H1 (cell line): ENCODE results near the gene CHTF18. TPM values are rescaled to one million over a fixed set of nuclear protein-coding genes. Genes with fewer than 3 reads are reported as not detected.

Source experiments
- CTCF ChIA-PET: fragments of 300-600 bp; sonication (Branson Sonifier 250); formaldehyde crosslinking; loops from one replicate; lab custom pipeline; 2021; ENCODE audit not compliant: partially characterized antibody; lab: Charles Lee
- POLR2A ChIA-PET: fragments of 300-600 bp; sonication (Branson Sonifier 250); formaldehyde crosslinking; loops from one replicate; lab custom pipeline; 2021; ENCODE audit warnings: inconsistent platforms; ENCODE audit not compliant: partially characterized antibody; lab: Charles Lee
- DNase-seq, 2 experiments: peaks; one replicate each; pipeline versions ENCODE4 v3.0.0 to v3.0.0-alpha.2; 2010 to 2022; ENCODE audit warnings: low spot score in 2 of 2, low read depth in 1 of 2, mixed read lengths in 1 of 2
- FAIRE-seq: peaks from 2 replicates; lab custom pipeline; 2011; peaks lifted over from hg19 to GRCh38; lab: Jason Lieb, UNC
- H2AFZ ChIP-seq: 2 replicates; pipeline ENCODE4 v1.8.1; 2012; ENCODE audit warnings: low read length, inconsistent platforms
- H2AK5ac ChIP-seq: 2 replicates; pipeline ENCODE4 v1.6.1; 2013; ENCODE audit warnings: low read depth, low read length
- H2BK120ac ChIP-seq: replicated peaks from 2 replicates; pipeline ENCODE3; 2013; ENCODE audit warnings: low read depth, low read length, inconsistent platforms
- H2BK12ac ChIP-seq: 2 replicates; pipeline ENCODE4 v1.6.1; 2013; ENCODE audit warnings: low read depth, low read length
- H2BK15ac ChIP-seq: 2 replicates; pipeline ENCODE4 v1.6.1; 2013; ENCODE audit warnings: low read length
- H2BK20ac ChIP-seq: 2 replicates; pipeline ENCODE4 v1.6.1; 2013; ENCODE audit warnings: low read length
- H2BK5ac ChIP-seq: 2 replicates; pipeline ENCODE4 v1.6.1; 2013; ENCODE audit warnings: low read depth, low read length
- H3K14ac ChIP-seq: 2 replicates; pipeline ENCODE4 v1.6.1; 2013; ENCODE audit warnings: inconsistent platforms; ENCODE audit not compliant: insufficient read length
- H3K18ac ChIP-seq: 2 replicates; pipeline ENCODE4 v1.6.1; 2013; ENCODE audit warnings: low read length; ENCODE audit errors: extremely low read depth
- H3K23ac ChIP-seq: 2 replicates; pipeline ENCODE4 v1.6.1; 2013; ENCODE audit warnings: inconsistent platforms; ENCODE audit not compliant: insufficient read length
- H3K23me2 ChIP-seq: 2 replicates; pipeline ENCODE4 v1.6.1; 2013; ENCODE audit warnings: low read depth, low read length
- H3K27ac ChIP-seq: 2 replicates; pipeline ENCODE4 v1.6.1; 2011; ENCODE audit warnings: low read depth, low read length, inconsistent platforms
- H3K27me3 ChIP-seq, 4 experiments: replicated peaks in 1 of 4; 1 replicate in 1 of 4; 2 replicates in 3 of 4; pipeline versions ENCODE4 v1.6.1 to v1.8.1; 2011 to 2013; ENCODE audit warnings: low read length in 3 of 4, mild to moderate bottlenecking in 3 of 4, inconsistent platforms in 2 of 4, mixed read lengths in 2 of 4, moderate library complexity in 1 of 4; ENCODE audit not compliant: control insufficient read depth in 3 of 4, insufficient read depth in 3 of 4; ENCODE audit errors: extremely low read depth in 1 of 4
- H3K36me3 ChIP-seq, 4 experiments: 2 replicates each; pipeline versions ENCODE4 v1.6.1 to v1.8.1; 2011 to 2013; ENCODE audit warnings: mild to moderate bottlenecking in 4 of 4, low read length in 3 of 4, moderate library complexity in 2 of 4, control low read depth in 1 of 4, inconsistent platforms in 1 of 4; ENCODE audit not compliant: insufficient read depth in 4 of 4, control insufficient read depth in 2 of 4
- H3K4ac ChIP-seq: replicated peaks from 2 replicates; pipeline ENCODE3; 2013; ENCODE audit warnings: low read length, low read depth, mixed read lengths, inconsistent platforms; ENCODE audit not compliant: insufficient read length
- H3K4me1 ChIP-seq, 4 experiments: replicated peaks in 1 of 4; 1 replicate in 1 of 4; 2 replicates in 3 of 4; pipeline versions ENCODE4 v1.6.1 to v1.8.1; 2011 to 2013; ENCODE audit warnings: low read length in 3 of 4, inconsistent platforms in 2 of 4, mixed read lengths in 1 of 4; ENCODE audit not compliant: insufficient read depth in 4 of 4, control insufficient read depth in 3 of 4
- H3K4me2 ChIP-seq, 2 experiments: 2 replicates each; pipeline versions ENCODE4 v1.6.1 to v1.8.1; 2011 to 2013; ENCODE audit warnings: low read depth in 2 of 2, low read length in 2 of 2, control low read depth in 1 of 2, inconsistent platforms in 1 of 2, mild to moderate bottlenecking in 1 of 2; ENCODE audit not compliant: insufficient read depth in 1 of 2
- H3K4me3 ChIP-seq, 4 experiments: fragments of 200-600, 300-600 bp in 1 of 4; sonication (generic), shearing (Covaris generic), sonication (Bioruptor Twin) in 1 of 4; 2 replicates each; pipeline versions ENCODE4 v1.5.1 to v1.8.1; 2011 to 2016; ENCODE audit warnings: low read length in 4 of 4, low read depth in 3 of 4, control low read depth in 2 of 4, inconsistent platforms in 2 of 4, mild to moderate bottlenecking in 2 of 4, mixed read lengths in 1 of 4, moderate library complexity in 1 of 4; ENCODE audit not compliant: insufficient read depth in 2 of 4; ENCODE audit errors: extremely low read depth in 1 of 4
- H3K56ac ChIP-seq: replicated peaks from 2 replicates; pipeline ENCODE3; 2013; ENCODE audit warnings: low read depth, mild to moderate bottlenecking, mixed read lengths, low read length, inconsistent platforms; ENCODE audit not compliant: insufficient read length
- H3K79me1 ChIP-seq: 2 replicates; pipeline ENCODE4 v1.6.1; 2013; ENCODE audit warnings: low read depth, low read length, control low read depth
- H3K79me2 ChIP-seq, 2 experiments: 2 replicates each; pipeline versions ENCODE4 v1.6.1 to v1.8.1; 2012 to 2013; ENCODE audit warnings: low read length in 2 of 2, mild to moderate bottlenecking in 2 of 2, inconsistent platforms in 1 of 2; ENCODE audit not compliant: insufficient read depth in 2 of 2, control insufficient read depth in 1 of 2
- H3K9ac ChIP-seq, 4 experiments: replicated peaks in 1 of 4; 1 replicate in 1 of 4; 2 replicates in 3 of 4; pipeline versions ENCODE4 v1.6.1 to v1.8.1; 2011 to 2013; ENCODE audit warnings: low read depth in 3 of 4, low read length in 3 of 4, control low read depth in 2 of 4, mild to moderate bottlenecking in 2 of 4, moderate library complexity in 2 of 4, inconsistent platforms in 1 of 4; ENCODE audit errors: extremely low read depth in 1 of 4
- H3K9me3 ChIP-seq, 2 experiments: 2 replicates each; pipeline versions ENCODE4 v1.6.1 to v1.8.1; 2012 to 2013; ENCODE audit warnings: mild to moderate bottlenecking in 2 of 2, moderate library complexity in 2 of 2, control low read depth in 1 of 2, inconsistent platforms in 1 of 2, low read depth in 1 of 2, low read length in 1 of 2, mixed read lengths in 1 of 2; ENCODE audit not compliant: insufficient read depth in 2 of 2
- H4K20me1 ChIP-seq, 2 experiments: replicated peaks in 1 of 2; 2 replicates each; pipeline versions ENCODE3 to v1.8.1; 2011 to 2013; ENCODE audit warnings: inconsistent platforms in 2 of 2, low read length in 2 of 2, mild to moderate bottlenecking in 1 of 2; ENCODE audit not compliant: insufficient read depth in 2 of 2, control insufficient read depth in 1 of 2
- H4K5ac ChIP-seq: 2 replicates; pipeline ENCODE4 v1.6.1; 2013; ENCODE audit warnings: low read length, low read depth, mixed read lengths, inconsistent platforms; ENCODE audit not compliant: insufficient read length
- H4K8ac ChIP-seq: 2 replicates; pipeline ENCODE4 v1.8.0; 2013; ENCODE audit warnings: mild to moderate bottlenecking, moderate library complexity, low read length, inconsistent platforms; ENCODE audit not compliant: insufficient read depth; ENCODE audit errors: extremely low read depth
- H4K91ac ChIP-seq: replicated peaks from 2 replicates; pipeline ENCODE3; 2013; ENCODE audit warnings: low read length, mixed read lengths, inconsistent platforms; ENCODE audit not compliant: insufficient read length
- CTCF ChIP-seq, 3 experiments: IDR thresholded peaks; 1 replicate in 2 of 3; 2 replicates in 1 of 3; pipeline versions ENCODE4 v1.5.1 to v1.6.1; 2011; ENCODE audit warnings: low read length in 3 of 3, mild to moderate bottlenecking in 3 of 3, inconsistent platforms in 2 of 3, low read depth in 1 of 3, moderate library complexity in 1 of 3; ENCODE audit not compliant: insufficient read depth in 1 of 3; ENCODE audit errors: control extremely low read depth in 1 of 3
- NANOG ChIP-seq: IDR thresholded peaks from 2 replicates; pipeline ENCODE4 v1.6.1; 2011; ENCODE audit warnings: low read length, low read depth, mild to moderate bottlenecking, inconsistent platforms; ENCODE audit not compliant: insufficient read depth, poor library complexity, severe bottlenecking
- POU5F1 ChIP-seq: IDR thresholded peaks from 2 replicates; pipeline ENCODE4 v1.6.1; 2011; ENCODE audit warnings: low read depth, mild to moderate bottlenecking, low read length, moderate library complexity
- RAD21 ChIP-seq, 2 experiments: IDR thresholded peaks in 1 of 2; conservative IDR thresholded peaks in 1 of 2; 2 replicates each; pipeline ENCODE4 v1.6.1; 2011; ENCODE audit warnings: low read depth in 2 of 2, low read length in 2 of 2, improper control_type of control experiment in 1 of 2, inconsistent platforms in 1 of 2, mild to moderate bottlenecking in 1 of 2, moderate library complexity in 1 of 2
- SP1 ChIP-seq: IDR thresholded peaks from 2 replicates; pipeline ENCODE4 v1.6.1; 2011; ENCODE audit warnings: low read depth, low read length
- SRF ChIP-seq: IDR thresholded peaks from 2 replicates; pipeline ENCODE4 v1.6.1; 2011; ENCODE audit warnings: mild to moderate bottlenecking, low read depth, low read length, moderate library complexity
- TAF7 ChIP-seq: optimal IDR thresholded peaks from 2 replicates; pipeline ENCODE3; 2011; ENCODE audit warnings: low read depth, mild to moderate bottlenecking, inconsistent platforms, low read length, moderate library complexity, borderline replicate concordance
- TEAD4 ChIP-seq: IDR thresholded peaks from 2 replicates; pipeline ENCODE4 v1.6.1; 2012; ENCODE audit warnings: low read depth, low read length, inconsistent platforms, mixed read lengths
- YY1 ChIP-seq: IDR thresholded peaks from 2 replicates; pipeline ENCODE4 v1.6.1; 2011; ENCODE audit warnings: low read depth, mild to moderate bottlenecking, low read length
- WGBS, 2 experiments: shearing (Covaris generic) in 1 of 2; methylation state at CpG; one replicate each; pipeline versions ENCODE4 v1.1.6 to v1.1.7; 2013 to 2015; ENCODE audit warnings: low lambda C conversion rate in 2 of 2, mixed read lengths in 2 of 2, inconsistent platforms in 1 of 2, low coverage in 1 of 2, missing lambda C conversion rate in 1 of 2; ENCODE audit not compliant: insufficient replicate concordance in 2 of 2, insufficient coverage in 1 of 2, insufficient read length in 1 of 2; ENCODE audit errors: extremely low coverage in 1 of 2, missing lambda C conversion rate in 1 of 2; 5-methylcytosine and 5-hydroxymethylcytosine counted together
- polyA plus RNA-seq, 7 experiments: library from polyadenylated mRNA; depleted of rRNA in 3 of 7; stranded (reverse) in 5 of 7; unstranded in 2 of 7; fragments of >200 nt in 5 of 7; fragments of 200-250 nt in 2 of 7; gene quantifications; 1 replicate in 5 of 7; 2 replicates in 1 of 7; 4 replicates in 1 of 7; pipeline versions ENCODE4 v1.2.1 to v1.2.3, GENCODE V29; 2011 to 2013; ENCODE audit warnings: missing spikeins in 2 of 7, mixed read lengths in 2 of 7
- total RNA-seq: library from RNA; stranded (reverse); fragmentation: NEBNext Ultra II Directional; extraction: Animal tissue kit (Norgen Biotek cat#: 25700); gene quantifications from 2 replicates; pipeline ENCODE4 v1.2.1, GENCODE V29; 2021

CHTF18 gene
- total and polyA plus RNA-seq, 2 of the 8 experiments (the other 6 are each of a cell fraction or from before 2014, with no cell fraction given), result 75.3 to 104 TPM

- Histone ChIP-seq H3K4ac (no peak overlapping the region), H3K23ac (no peak overlapping the region), H3K4me1 (no peaks in the 10 kb centered on the region; a peak in 1 of 7 replicates), H2BK15ac (no peak overlapping the region), H2BK12ac (no peak overlapping the region), H3K23me2 (no peaks in the 10 kb centered on the region), H4K91ac (no peak overlapping the region), H3K14ac (no peak overlapping the region), H3K4me3 (no peak overlapping the region), H3K9ac (no peak overlapping the region), H3K27ac (no peak overlapping the region), H3K9me3 (peaks cover 14 to 64% of the 10 kb centered on the region in 2 experiments; a peak in 3 of 4 replicates), H2AK5ac (no peak overlapping the region), H3K18ac (no peak overlapping the region), H4K20me1 (no peaks in the 10 kb centered on the region), H3K36me3 (no peaks in the 10 kb centered on the region), H3K27me3 (no peaks in the 10 kb centered on the region), H2BK5ac (no peak overlapping the region), H3K56ac (no peak overlapping the region), H3K79me1 (no peaks in the 10 kb centered on the region), H4K5ac (no peak overlapping the region), H2BK120ac (no peak overlapping the region), H4K8ac (peak overlapping the region; percentile 77; the same call in 1 of the 2 replicates), H3K79me2 (no peaks in the 10 kb centered on the region), H3K4me2 (no peak overlapping the region), H2AFZ (no peak overlapping the region), H2BK20ac (no peak overlapping the region)
- FAIRE-seq, result no peak
- ChIA-PET CTCF (interaction anchor here (0.7 kb wide), 1 partner anchor 9 kb away, joined by 3 read pairs; no protein-coding TSS in a partner anchor), POLR2A (no interaction called here)
- WGBS, 2 experiments, result 86% methylated on average over 22 of the region's 24 CpGs; no CpG with 5 or more reads in 1 of the 2 experiments
- no peak for DNase-seq
- TF ChIP-seq RAD21 (IDR thresholded peaks at IDR 0.05 in 1 of 2, conservative IDR thresholded peaks at IDR 0.05 in 1 of 2; ENCODE audit: low read depth in 2 of 2, low read length in 2 of 2), result peak in 1 of 2 experiments; percentile 32; a peak in 1 of 4 replicates
- TF ChIP-seq POU5F1, result no peak
- no peak for TF ChIP-seq TEAD4
- TF ChIP-seq SP1, result no peak
- TF ChIP-seq SRF, result no peak
- TF ChIP-seq TAF7, result no peak
- TF ChIP-seq CTCF (IDR thresholded peaks at IDR 0.05; ENCODE audit: control extremely low read depth in 1 of 3, insufficient read depth in 1 of 3, low read depth in 1 of 3, low read length in 3 of 3), result peak in 2 of 3 experiments; percentile 9 to 13; a peak in 2 of 4 replicates
- TF ChIP-seq YY1, result no peak
- no peak for TF ChIP-seq NANOG
These were observed 51.4 kb downstream of the CHTF18 start for GRCh38 chr16:839643-840408.
